Calu3 (cell line): Measurements from ENCODE around the gene RENBP. TPM values are rescaled to one million over a fixed set of nuclear protein-coding genes. Genes with fewer than 3 reads are reported as not detected.

Experiments used
- BruUV-seq: library from RNA; stranded (reverse); fragments of 400-500 nt; replicated peaks from 2 replicates; lab custom pipeline; 2021; lab: Mats Ljungman, UMichigan
- CTCF ChIA-PET: fragments of 300-600 bp; sonication (Branson Sonifier 250); formaldehyde crosslinking; loops from one replicate; lab custom pipeline; 2022; ENCODE audit warnings: antibody characterized with exemption; lab: Charles Lee
- DNase-seq: peaks from one replicate; pipeline ENCODE4 v3.0.0; 2022
- H3K27ac Mint-ChIP-seq: one replicate; pipeline ENCODE4 v1.8.0; 2022; ENCODE audit warnings: mixed read lengths; ENCODE audit not compliant: unreplicated experiment
- H3K27me3 Mint-ChIP-seq: one replicate; pipeline ENCODE4 v1.8.0; 2022; ENCODE audit warnings: mixed read lengths; ENCODE audit not compliant: unreplicated experiment
- H3K36me3 Mint-ChIP-seq: one replicate; pipeline ENCODE4 v1.8.0; 2022; ENCODE audit warnings: mild to moderate bottlenecking, moderate library complexity, mixed read lengths; ENCODE audit not compliant: insufficient read depth, unreplicated experiment
- H3K4me1 Mint-ChIP-seq: one replicate; pipeline ENCODE4 v1.8.0; 2022; ENCODE audit warnings: mild to moderate bottlenecking, low read depth, mixed read lengths; ENCODE audit not compliant: unreplicated experiment
- H3K4me3 Mint-ChIP-seq: one replicate; pipeline ENCODE4 v1.8.0; 2022; ENCODE audit warnings: mild to moderate bottlenecking, low read depth, moderate library complexity, mixed read lengths; ENCODE audit not compliant: unreplicated experiment
- H3K9me3 Mint-ChIP-seq: one replicate; pipeline ENCODE4 v1.8.0; 2022; ENCODE audit warnings: low read depth, mixed read lengths; ENCODE audit not compliant: unreplicated experiment
- intact Hi-C: fragments of 100-400 bp; cut with micrococcal nuclease; formaldehyde crosslinking; loops from one replicate; pipeline ENCODE4 v1.10.0; 2022; ENCODE audit not compliant: unreplicated experiment
- total RNA-seq: library from RNA; stranded (reverse); gene quantifications from 2 replicates; pipeline ENCODE4 v1.2.3, GENCODE V29; 2022
- TF ChIP-seq, protein P1 (sequence below): fragments of 200-600 bp; IDR thresholded peaks from one replicate; pipeline ENCODE4 v1.8.0; 2022; ENCODE audit warnings: antibody characterized with exemption; ENCODE audit not compliant: unreplicated experiment

Gene RENBP
- total RNA-seq, 1 experiment from 2014 or later = 0.80 TPM

- no peak overlapping the region for H3K27ac Mint-ChIP-seq
- BruUV-seq = no TSS peak
- peak; percentile 44 for DNase-seq
- H3K27me3 Mint-ChIP-seq = peaks cover 34% of the 10 kb centered on the region
- peaks cover 5% of the 10 kb centered on the region for H3K36me3 Mint-ChIP-seq
- intact Hi-C loops = no loop called here
- TF ChIP-seq, protein P1, sequence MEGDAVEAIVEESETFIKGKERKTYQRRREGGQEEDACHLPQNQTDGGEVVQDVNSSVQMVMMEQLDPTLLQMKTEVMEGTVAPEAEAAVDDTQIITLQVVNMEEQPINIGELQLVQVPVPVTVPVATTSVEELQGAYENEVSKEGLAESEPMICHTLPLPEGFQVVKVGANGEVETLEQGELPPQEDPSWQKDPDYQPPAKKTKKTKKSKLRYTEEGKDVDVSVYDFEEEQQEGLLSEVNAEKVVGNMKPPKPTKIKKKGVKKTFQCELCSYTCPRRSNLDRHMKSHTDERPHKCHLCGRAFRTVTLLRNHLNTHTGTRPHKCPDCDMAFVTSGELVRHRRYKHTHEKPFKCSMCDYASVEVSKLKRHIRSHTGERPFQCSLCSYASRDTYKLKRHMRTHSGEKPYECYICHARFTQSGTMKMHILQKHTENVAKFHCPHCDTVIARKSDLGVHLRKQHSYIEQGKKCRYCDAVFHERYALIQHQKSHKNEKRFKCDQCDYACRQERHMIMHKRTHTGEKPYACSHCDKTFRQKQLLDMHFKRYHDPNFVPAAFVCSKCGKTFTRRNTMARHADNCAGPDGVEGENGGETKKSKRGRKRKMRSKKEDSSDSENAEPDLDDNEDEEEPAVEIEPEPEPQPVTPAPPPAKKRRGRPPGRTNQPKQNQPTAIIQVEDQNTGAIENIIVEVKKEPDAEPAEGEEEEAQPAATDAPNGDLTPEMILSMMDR = no peak
- no peaks in the 10 kb centered on the region for H3K4me1 Mint-ChIP-seq
- CTCF ChIA-PET = interaction anchor here (1.6 kb wide), 1 partner anchor 14 kb away, joined by 8 read pairs; no protein-coding TSS in a partner anchor
- H3K4me3 Mint-ChIP-seq = no peak overlapping the region
- no peaks in the 10 kb centered on the region for H3K9me3 Mint-ChIP-seq
Measured at GRCh38 chrX:153909024-153909979, 35.1 kb downstream of the RENBP start.

- no peak for DNase-seq
- H3K9me3 Mint-ChIP-seq = no peaks in the 10 kb centered on the region
- H3K36me3 Mint-ChIP-seq = peaks cover 5% of the 10 kb centered on the region
- CTCF ChIA-PET = interaction anchor here (1.6 kb wide), 1 partner anchor 14 kb away, joined by 8 read pairs; no protein-coding TSS in a partner anchor
- H3K27me3 Mint-ChIP-seq = peaks cover 34% of the 10 kb centered on the region
- no peak overlapping the region for H3K27ac Mint-ChIP-seq
- BruUV-seq = no TSS peak
- intact Hi-C loops = no loop called here
- no peak overlapping the region for H3K4me3 Mint-ChIP-seq
- peaks cover 4% of the 10 kb centered on the region for H3K4me1 Mint-ChIP-seq
- TF ChIP-seq, protein P1 = no peak
Measured at GRCh38 chrX:153908219-153908860, 36.1 kb downstream of the RENBP start.

DNA sequence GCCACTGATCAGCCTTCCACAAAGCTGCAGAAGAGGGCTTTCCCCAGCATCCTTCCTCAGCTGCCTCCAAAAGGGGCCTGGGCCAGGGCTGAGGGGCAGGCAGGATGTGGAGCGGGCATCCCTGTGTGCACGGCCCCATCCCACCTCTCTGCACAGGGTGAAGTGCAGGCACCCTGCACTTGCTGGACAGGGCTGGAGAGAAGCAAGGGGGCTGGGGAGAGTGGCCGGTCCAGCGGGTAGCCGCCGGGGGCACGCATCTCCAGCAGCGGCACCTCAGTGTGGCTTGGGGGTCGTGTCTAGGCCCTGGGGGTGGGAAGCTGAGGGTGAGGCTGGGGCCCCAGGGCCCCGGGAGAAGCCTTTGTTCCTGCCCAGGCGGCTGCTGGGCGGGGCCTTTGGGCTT lies 37.0 kb downstream of the RENBP start:
- Mint-ChIP-seq H3K27ac (no peak overlapping the region), H3K4me3 (no peak overlapping the region), H3K27me3 (peaks cover 34% of the 10 kb centered on the region), H3K9me3 (no peaks in the 10 kb centered on the region), H3K4me1 (peaks cover 10% of the 10 kb centered on the region), H3K36me3 (peaks cover 5% of the 10 kb centered on the region)
- no TSS peak for BruUV-seq
- no peak for DNase-seq
- intact Hi-C loops = no loop called here
- CTCF ChIA-PET = no interaction called here
- TF ChIP-seq, protein P1 = no peak

DNA sequence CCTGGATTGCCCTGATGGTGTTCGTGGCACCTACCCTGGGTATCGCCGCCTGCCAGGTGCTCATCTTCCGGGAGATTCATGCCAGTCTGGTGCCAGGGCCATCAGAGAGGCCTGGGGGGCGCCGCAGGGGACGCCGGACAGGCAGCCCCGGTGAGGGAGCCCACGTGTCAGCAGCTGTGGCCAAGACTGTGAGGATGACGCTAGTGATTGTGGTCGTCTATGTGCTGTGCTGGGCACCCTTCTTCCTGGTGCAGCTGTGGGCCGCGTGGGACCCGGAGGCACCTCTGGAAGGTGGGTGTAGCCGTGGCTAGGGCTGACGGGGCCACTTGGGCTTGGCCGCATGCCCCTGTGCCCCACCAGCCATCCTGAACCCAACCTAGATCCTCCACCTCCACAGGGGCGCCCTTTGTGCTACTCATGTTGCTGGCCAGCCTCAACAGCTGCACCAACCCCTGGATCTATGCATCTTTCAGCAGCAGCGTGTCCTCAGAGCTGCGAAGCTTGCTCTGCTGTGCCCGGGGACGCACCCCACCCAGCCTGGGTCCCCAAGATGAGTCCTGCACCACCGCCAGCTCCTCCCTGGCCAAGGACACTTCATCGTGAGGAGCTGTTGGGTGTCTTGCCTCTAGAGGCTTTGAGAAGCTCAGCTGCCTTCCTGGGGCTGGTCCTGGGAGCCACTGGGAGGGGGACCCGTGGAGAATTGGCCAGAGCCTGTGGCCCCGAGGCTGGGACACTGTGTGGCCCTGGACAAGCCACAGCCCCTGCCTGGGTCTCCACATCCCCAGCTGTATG lies 38.1 kb downstream of the RENBP start:
- no peaks in the 10 kb centered on the region for H3K9me3 Mint-ChIP-seq

More for the DNA sequence above, 38.1 kb downstream of the RENBP start:
- no TSS peak for BruUV-seq
- intact Hi-C loops = no loop called here
- CTCF ChIA-PET = no interaction called here
- Mint-ChIP-seq H3K27me3 (peaks cover 34% of the 10 kb centered on the region), H3K27ac (no peak overlapping the region), H3K4me1 (peaks cover 20% of the 10 kb centered on the region), H3K4me3 (no peak overlapping the region), H3K36me3 (peaks cover 6% of the 10 kb centered on the region)
- TF ChIP-seq, protein P1 = no peak
- no peak for DNase-seq
